ENCODE measurements around the gene AP3M1.

AP3M1 gene

GRCh38 chr10:74113546-74113945 lies 37.1 kb downstream of the AP3M1 start:
- DNase-seq: no peak

DNA sequence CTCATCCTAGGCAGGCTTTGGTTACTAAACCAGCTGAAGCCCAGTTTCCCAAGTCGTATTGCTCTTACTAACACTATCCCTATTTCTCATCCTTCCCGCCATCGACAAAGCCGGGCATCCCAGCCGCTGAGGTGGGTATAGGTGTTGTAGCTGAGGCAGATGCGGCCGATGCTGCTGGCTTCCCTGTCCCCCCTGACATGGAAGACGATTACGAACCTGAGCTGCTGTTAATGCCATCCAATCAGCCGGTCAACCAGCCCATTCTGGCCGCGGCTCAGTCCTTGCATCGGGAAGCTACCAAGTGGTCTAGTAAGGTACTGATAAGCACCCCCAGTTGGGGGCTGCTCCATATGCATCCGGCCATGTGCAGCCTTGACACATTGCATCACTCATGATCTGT lies 38.8 kb downstream of the AP3M1 start:
- no peak for DNase-seq

GRCh38 chr10:74110120-74110519 lies 40.5 kb downstream of the AP3M1 start:
- no peak for DNase-seq

DNA sequence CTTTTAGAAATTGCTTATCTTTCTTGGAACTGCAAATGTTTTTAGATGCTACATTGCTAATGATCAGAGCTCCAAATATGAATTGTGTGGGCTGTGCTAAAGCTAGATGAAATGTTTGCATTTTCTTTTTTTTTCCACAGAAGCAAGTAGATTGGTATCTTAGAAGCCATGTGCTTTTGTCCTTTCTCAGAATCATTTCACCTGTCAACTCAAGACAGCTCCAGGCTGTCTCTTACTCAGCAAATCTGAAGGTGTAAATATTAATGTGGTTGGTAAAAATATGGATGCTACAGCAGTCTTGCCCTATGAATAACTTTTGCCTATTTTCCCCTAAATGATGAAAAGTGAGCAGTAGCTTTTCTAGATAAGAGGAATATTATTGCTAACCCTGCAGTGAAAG lies 41.2 kb downstream of the AP3M1 start:
- DNase-seq: no peak

DNA sequence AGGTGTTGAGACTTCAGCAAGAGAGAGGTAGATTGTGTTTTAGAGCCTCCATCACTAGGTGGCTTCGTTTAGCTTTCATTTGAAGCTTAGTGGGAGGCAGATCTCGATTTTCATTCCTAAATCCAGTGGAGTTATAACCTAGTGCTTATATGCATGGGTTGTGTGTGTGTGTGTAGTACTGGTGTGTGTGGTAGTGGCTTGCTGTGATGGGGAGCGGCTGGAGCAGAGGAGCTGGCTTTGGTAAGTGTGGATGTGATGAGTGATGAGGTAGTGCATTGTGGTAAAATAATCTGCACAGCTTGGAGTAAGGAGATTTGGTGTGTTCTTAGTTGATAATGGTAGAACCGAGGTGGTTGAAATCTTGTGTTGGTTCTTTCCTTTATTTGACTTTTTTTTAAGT lies 43.2 kb downstream of the AP3M1 start:
- DNase-seq: no peak

GRCh38 chr10:74104996-74105395 lies 45.6 kb downstream of the AP3M1 start:
- DNase-seq: no peak

DNA sequence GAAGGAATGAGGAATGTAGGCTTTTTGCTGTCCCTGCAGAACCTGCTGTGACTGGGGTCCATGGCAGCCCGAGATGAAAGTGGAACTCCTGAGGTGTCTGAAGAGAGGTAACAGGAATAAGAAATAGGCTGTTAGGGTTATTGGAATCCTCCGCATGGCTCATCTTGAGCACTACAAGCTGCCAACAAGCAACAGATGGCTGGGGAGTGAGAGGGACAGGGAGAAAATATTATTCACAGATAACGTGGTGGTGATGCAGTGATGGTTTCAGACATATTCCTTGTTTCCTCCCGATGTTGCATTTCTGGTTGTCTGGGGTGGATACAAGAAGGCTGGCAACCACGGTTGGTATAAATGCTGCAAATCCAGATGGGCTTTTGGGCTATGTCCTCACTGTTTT lies 46.1 kb downstream of the AP3M1 start:
- no peak for DNase-seq

- DNase-seq: no peak
Observed at GRCh38 chr10:74103560-74104258, 46.9 kb downstream of the AP3M1 start.

- no peak for DNase-seq
Observed at GRCh38 chr10:74099836-74100235, 50.8 kb downstream of the AP3M1 start.

DNA sequence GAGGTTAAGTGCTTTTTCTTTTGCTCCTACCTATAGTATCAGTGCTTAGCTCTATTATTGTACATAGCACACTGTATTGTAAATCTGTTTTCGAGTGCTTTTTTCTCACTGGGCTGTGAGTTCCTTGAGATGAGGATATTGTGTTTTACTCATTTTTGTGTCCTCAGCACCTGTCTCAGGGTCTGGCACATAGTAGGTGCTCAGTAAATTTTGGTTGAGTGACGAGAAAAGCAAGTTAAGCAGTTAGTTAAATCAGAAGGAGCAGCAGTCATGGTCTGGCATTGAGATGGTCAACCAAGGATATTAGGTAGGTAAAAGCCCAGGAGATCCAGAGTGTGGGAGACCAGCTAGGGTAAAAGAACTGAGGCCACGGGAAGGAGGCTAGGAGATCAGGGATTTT lies 51.2 kb downstream of the AP3M1 start:
- DNase-seq: no peak

DNA sequence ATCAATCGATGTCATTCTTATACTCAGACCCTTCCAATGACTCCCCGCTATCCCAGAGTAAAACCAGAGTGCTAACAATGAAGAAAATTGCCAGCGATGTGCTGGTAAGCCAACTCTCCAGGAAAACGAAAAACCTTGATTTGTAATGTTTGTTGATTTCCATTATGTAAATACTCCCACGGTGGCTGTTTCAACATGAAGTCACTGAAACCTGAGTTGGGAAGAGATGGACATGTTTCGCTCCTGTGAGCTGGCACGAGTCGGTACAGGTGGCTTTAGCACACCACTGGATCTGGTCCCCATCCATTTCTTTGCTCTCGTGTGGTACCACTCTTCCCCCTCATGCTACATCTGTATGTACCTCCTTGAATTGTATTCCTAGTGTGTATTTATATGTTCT lies 52.9 kb downstream of the AP3M1 start:
- no peak for DNase-seq

GRCh38 chr10:74096777-74097176 lies 53.9 kb downstream of the AP3M1 start:
- no peak for DNase-seq

DNA sequence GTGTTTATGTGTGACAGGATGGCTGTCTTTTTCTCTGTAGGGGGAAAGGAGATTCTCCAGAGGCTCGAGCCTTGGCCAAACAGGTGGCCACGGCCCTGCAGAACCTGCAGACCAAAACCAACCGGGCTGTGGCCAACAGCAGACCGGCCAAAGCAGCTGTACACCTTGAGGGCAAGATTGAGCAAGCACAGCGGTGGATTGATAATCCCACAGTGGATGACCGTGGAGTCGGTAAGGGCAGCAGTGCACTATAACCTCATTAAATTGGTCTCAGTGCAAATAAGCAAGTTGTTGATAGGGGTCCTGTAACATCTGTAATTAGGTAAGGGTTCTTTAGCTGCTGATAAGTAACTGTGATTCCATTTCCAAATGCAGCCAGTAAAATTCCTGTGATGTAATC lies 56.4 kb downstream of the AP3M1 start:
- no peak for DNase-seq

DNA sequence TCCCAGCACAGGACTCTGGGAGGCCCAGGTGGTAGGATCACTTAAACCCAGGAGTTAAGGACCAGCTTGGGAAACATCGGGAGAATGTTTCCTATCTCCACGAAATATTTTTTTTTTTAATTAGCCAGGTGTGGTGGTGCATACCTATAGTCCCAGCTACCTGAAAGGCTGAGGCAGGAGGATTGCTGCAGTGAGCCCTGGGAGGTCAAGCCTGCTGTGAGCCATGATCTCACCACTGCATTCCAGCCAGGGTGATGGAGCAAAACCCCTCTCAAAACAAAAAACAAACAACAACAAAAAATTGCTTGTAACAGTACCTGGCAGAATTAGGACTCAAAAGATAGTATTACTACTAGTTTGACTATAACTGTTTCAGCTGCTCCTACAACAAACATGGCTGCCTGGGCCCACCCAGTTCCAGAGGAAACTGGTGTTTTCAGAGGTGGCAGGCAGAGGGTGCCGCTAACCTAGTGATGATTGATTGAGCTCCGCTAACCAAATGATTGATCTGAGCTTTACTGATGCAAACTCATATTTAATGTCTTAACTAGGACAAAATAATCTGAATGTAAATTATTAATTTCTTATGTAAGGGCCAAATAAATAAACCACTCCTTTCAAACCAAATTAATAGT lies 57.0 kb downstream of the AP3M1 start:
- no peak for DNase-seq

GRCh38 chr10:74092372-74092771 lies 58.3 kb downstream of the AP3M1 start:
- no peak for DNase-seq

DNA sequence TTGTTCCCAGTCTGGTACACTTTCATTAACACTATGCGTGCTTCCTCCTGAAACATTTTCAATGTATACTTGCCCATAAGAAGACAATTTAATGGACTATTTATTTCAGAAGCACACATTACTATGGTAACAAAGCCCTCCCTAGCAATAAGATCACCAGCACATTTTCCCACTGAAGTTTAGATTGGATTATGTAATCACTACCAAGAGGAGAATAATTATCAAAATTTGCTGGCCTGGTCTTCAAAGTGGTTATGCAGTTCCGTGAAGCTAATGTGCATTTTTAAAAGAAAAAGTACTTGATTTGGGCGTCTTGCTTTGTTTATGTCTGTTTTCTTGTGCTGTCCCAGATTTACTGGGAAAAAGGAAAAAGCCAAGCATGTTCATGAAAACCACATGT lies 61.9 kb downstream of the AP3M1 start:
- DNase-seq: no peak

- DNase-seq: no peak
Observed at GRCh38 chr10:74086317-74086716, 64.3 kb downstream of the AP3M1 start.

DNA sequence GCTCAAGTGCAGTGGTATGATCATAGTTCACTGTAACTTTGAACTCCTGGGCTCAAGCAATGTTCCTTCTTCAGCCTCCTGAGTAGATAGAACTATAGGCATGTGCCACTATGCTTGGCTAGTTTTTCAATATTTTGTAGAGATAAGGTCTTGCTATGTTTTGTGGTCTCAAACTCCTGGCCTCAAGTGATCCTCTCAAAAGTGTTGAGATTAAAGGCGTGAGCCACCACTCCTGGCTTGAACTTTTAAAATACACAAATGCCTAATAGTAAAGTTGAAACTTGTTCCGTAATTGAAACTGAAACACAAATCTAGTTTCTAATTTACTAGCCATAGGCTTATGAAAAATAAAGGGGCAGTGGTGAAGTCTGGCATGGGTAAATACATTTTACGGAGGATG lies 65.7 kb downstream of the AP3M1 start:
- DNase-seq: no peak

DNA sequence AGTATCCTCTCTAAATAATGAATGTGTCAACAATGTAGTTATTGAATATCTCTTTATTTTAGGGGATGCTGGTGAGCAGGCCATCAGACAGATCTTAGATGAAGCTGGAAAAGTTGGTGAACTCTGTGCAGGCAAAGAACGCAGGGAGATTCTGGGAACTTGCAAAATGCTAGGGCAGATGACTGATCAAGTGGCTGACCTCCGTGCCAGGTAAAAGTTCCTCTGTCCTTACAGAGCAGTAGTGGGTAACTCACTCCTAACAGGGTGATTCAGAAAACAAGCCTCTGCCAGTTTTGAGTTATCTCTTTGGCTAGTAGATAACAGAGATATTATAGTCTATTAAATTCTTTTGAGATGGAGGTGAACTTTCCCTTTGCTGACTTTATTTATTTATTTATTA lies 67.3 kb downstream of the AP3M1 start:
- no peak for DNase-seq

GRCh38 chr10:74081941-74082718 lies 68.5 kb downstream of the AP3M1 start:
- DNase-seq: no peak

- no peak for DNase-seq
Observed at GRCh38 chr10:74081192-74081803, 69.3 kb downstream of the AP3M1 start.

DNA sequence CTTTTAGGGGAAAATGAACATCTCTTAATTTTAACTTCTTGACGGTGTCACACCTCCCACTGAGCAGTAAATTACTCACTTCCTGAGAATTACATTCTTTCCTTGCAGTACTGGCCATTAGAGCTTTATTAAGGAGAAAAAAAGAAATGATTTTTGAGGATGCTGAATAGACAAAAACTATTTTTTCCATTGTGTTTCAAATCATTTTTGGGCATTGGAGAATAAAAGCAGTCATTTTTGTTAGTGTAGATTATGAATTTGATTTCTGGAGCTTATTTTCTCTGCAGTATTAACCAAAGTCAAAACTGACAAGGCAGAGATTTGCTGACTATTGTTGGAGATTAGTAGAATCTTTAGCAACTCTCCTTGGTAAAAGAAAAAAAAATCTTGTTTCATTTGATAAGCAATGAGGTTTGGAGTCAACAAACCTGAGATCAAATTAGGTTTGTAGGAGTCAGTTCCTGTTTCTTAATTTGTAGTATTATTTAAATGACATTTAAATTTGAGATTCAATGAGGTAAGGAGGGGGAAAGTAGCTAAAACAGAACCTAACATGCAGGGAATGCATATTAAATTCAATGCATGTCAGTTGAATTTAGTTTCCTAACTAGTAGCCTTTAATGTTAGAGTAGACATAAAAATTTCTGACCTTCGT lies 70.6 kb downstream of the AP3M1 start:
- no peak for DNase-seq
